HCT116 (cell line): ENCODE results near the gene PSAP. TPM values are rescaled to one million over a fixed set of nuclear protein-coding genes. Genes with fewer than 3 reads are reported as not detected.

ENCODE experiments used
- ATAC-seq: fragments of 200-7000 bp; cut with Tn5 transposase; 2 replicates; pipeline ENCODE4 v1.9.1; 2020; ENCODE audit warnings: mild to moderate bottlenecking, moderate library complexity
- BruUV-seq: library from RNA; stranded (reverse); fragments of 400-500 nt; replicated peaks from 2 replicates; lab custom pipeline; 2021; lab: Mats Ljungman, UMichigan
- CTCF ChIA-PET: fragments of 300-600 bp; sonication (Branson Sonifier 250); formaldehyde crosslinking; loops from one replicate; lab custom pipeline; 2021; ENCODE audit warnings: antibody characterized with exemption; lab: Charles Lee
- POLR2A ChIA-PET: fragments of 300-600, 350-600 bp; sonication (Branson Sonifier 250); formaldehyde crosslinking; loops from one replicate; lab custom pipeline; 2021; ENCODE audit warnings: antibody characterized with exemption; lab: Charles Lee
- RAD21 ChIA-PET, 2 experiments: fragments of 300-600 bp; sonication (Branson Sonifier 250); formaldehyde crosslinking; loops; one replicate each; lab custom pipeline; 2023; ENCODE audit warnings: low total read pairs in 2 of 2; ENCODE audit not compliant: uncharacterized antibody in 2 of 2, unreplicated experiment in 2 of 2, low non-redundant PET in 1 of 2; lab: Charles Lee
- DNase-seq: peaks from one replicate; pipeline ENCODE4 v3.0.0-alpha.2; 2010; ENCODE audit warnings: low read depth, low spot score
- H2AFZ ChIP-seq: fragments of 200-600 bp; shearing (Covaris generic), sonication (generic); 2 replicates; pipeline ENCODE4 v1.6.1; 2017; ENCODE audit warnings: low read depth, mixed run types, mixed read lengths, antibody characterized with exemption, low read length; ENCODE audit not compliant: poor library complexity, severe bottlenecking
- H3K27ac ChIP-seq: 2 replicates; pipeline ENCODE4 v1.5.1; 2012; ENCODE audit warnings: low read depth, low read length
- H3K27me3 ChIP-seq: fragments of 200-600 bp; sonication (generic); 2 replicates; pipeline ENCODE4 v1.6.1; 2016; ENCODE audit warnings: mixed run types, low read length, mixed read lengths; ENCODE audit not compliant: insufficient read depth
- H3K36me3 ChIP-seq, 2 experiments: fragments of 200-500 bp in 1 of 2; fragments of 200-600 bp in 1 of 2; sonication (Bioruptor generic) in 1 of 2; sonication (generic) in 1 of 2; 2 replicates each; pipeline versions ENCODE4 v1.5.1 to v1.6.1; 2014 to 2016; ENCODE audit warnings: low read length in 2 of 2, inconsistent platforms in 1 of 2, mixed read lengths in 1 of 2, mixed run types in 1 of 2; ENCODE audit not compliant: insufficient read depth in 2 of 2, control insufficient read depth in 1 of 2
- H3K4me1 ChIP-seq, 2 experiments: fragments of 200-600 bp in 1 of 2; sonication (generic) in 1 of 2; 2 replicates each; pipeline versions ENCODE4 v1.5.1 to v1.6.1; 2012 to 2017; ENCODE audit warnings: low read length in 2 of 2, inconsistent platforms in 1 of 2, mild to moderate bottlenecking in 1 of 2, mixed read lengths in 1 of 2, mixed run types in 1 of 2, moderate library complexity in 1 of 2; ENCODE audit not compliant: insufficient read depth in 2 of 2, control insufficient read depth in 1 of 2
- H3K4me2 ChIP-seq: fragments of 200-600 bp; sonication (generic); 2 replicates; pipeline ENCODE4 v1.6.1; 2017; ENCODE audit warnings: mixed run types, low read length, mixed read lengths
- H3K4me3 ChIP-seq, 2 experiments: fragments of 200-600 bp in 1 of 2; sonication (generic) in 1 of 2; replicated peaks in 1 of 2; 2 replicates each; pipeline ENCODE4 v1.5.1; 2011 to 2016; ENCODE audit warnings: low read length in 2 of 2, control low read depth in 1 of 2, low read depth in 1 of 2, mild to moderate bottlenecking in 1 of 2, mixed read lengths in 1 of 2, mixed run types in 1 of 2
- H3K79me2 ChIP-seq: fragments of 200-600 bp; sonication (generic); 2 replicates; pipeline ENCODE4 v1.6.1; 2017; ENCODE audit warnings: mild to moderate bottlenecking, mixed run types, low read length, moderate library complexity, mixed read lengths; ENCODE audit not compliant: insufficient read depth
- H3K9ac ChIP-seq: fragments of 200-600 bp; sonication (generic); 2 replicates; pipeline ENCODE4 v1.6.1; 2016; ENCODE audit warnings: low read length, mixed read lengths
- H3K9me2 ChIP-seq: fragments of 200-600 bp; sonication (generic), shearing (Covaris generic); 2 replicates; pipeline ENCODE4 v1.6.1; 2017; ENCODE audit warnings: mixed run types, mild to moderate bottlenecking, moderate library complexity; ENCODE audit not compliant: insufficient read depth
- H3K9me3 ChIP-seq, 2 experiments: fragments of 200-500 bp in 1 of 2; fragments of 200-600 bp in 1 of 2; sonication (Bioruptor generic) in 1 of 2; sonication (generic) in 1 of 2; 2 replicates each; pipeline ENCODE4 v1.6.1; 2014 to 2017; ENCODE audit warnings: low read length in 2 of 2, mixed read lengths in 2 of 2, inconsistent platforms in 1 of 2, low read depth in 1 of 2, mild to moderate bottlenecking in 1 of 2, mixed run types in 1 of 2, moderate library complexity in 1 of 2; ENCODE audit not compliant: control insufficient read depth in 1 of 2, insufficient read depth in 1 of 2
- H4K20me1 ChIP-seq: fragments of 200-600 bp; sonication (generic), shearing (Covaris generic); 2 replicates; pipeline ENCODE4 v1.6.1; 2017; ENCODE audit warnings: mixed run types, mild to moderate bottlenecking, moderate library complexity; ENCODE audit not compliant: insufficient read depth
- CBX3 ChIP-seq: IDR thresholded peaks from 2 replicates; pipeline ENCODE4 v1.6.1; 2012; ENCODE audit warnings: low read depth
- EGR1 ChIP-seq: IDR thresholded peaks from 2 replicates; pipeline ENCODE4 v1.6.1; 2012; ENCODE audit warnings: low read depth
- ELF1 ChIP-seq: IDR thresholded peaks from 2 replicates; pipeline ENCODE4 v1.6.1; 2012; ENCODE audit warnings: low read depth, borderline replicate concordance
- EZH2 ChIP-seq: fragments of 200-600 bp; sonication (generic); IDR thresholded peaks from 2 replicates; pipeline ENCODE4 v1.6.1; 2017; ENCODE audit warnings: antibody characterized with exemption, mixed run types
- EZH2phosphoT487 ChIP-seq: fragments of 200-600 bp; IDR thresholded peaks from 2 replicates; pipeline ENCODE4 v1.6.1; 2018; ENCODE audit warnings: antibody characterized with exemption, borderline replicate concordance
- JUND ChIP-seq: IDR thresholded peaks from 2 replicates; pipeline ENCODE4 v1.6.1; 2012
- MAX ChIP-seq: IDR thresholded peaks from 2 replicates; pipeline ENCODE4 v1.6.1; 2012
- POLR2A ChIP-seq: IDR thresholded peaks from 2 replicates; pipeline ENCODE4 v1.7.0; 2011; ENCODE audit warnings: borderline replicate concordance; ENCODE audit not compliant: insufficient read depth, insufficient read length; ENCODE audit errors: extremely low read depth
- SIN3A ChIP-seq: IDR thresholded peaks from 2 replicates; pipeline ENCODE4 v1.6.1; 2012; ENCODE audit warnings: low read depth
- TCF7L2 ChIP-seq: IDR thresholded peaks from 2 replicates; pipeline ENCODE4 v1.7.0; 2011; ENCODE audit warnings: borderline replicate concordance, inconsistent platforms; ENCODE audit not compliant: insufficient read depth, insufficient read length; ENCODE audit errors: extremely low read depth
- ZFX ChIP-seq: fragments of 450-650 bp; IDR thresholded peaks from 2 replicates; pipeline ENCODE4 v1.6.1; 2017
- intact Hi-C: fragments of 100-400 bp; cut with micrococcal nuclease; formaldehyde crosslinking; loops from 2 replicates; pipeline ENCODE4 v1.10.0; 2022
- total RNA-seq: library from RNA; stranded (reverse); gene quantifications from one replicate; pipeline ENCODE4 v1.2.1, GENCODE V29; 2021; ENCODE audit not compliant: unreplicated experiment
- TF ChIP-seq, protein P1 (sequence below): IDR thresholded peaks from 2 replicates; pipeline ENCODE4 v1.6.1; 2011; ENCODE audit warnings: mild to moderate bottlenecking, low read length, moderate library complexity; ENCODE audit not compliant: insufficient replicate concordance; ENCODE audit errors: extremely low read depth
- TF ChIP-seq, protein P2 (sequence below): IDR thresholded peaks from 2 replicates; pipeline ENCODE4 v1.6.1; 2012

PSAP gene
- total RNA-seq, 1 experiment from 2014 or later, result 444 TPM

GRCh38 chr10:71819441-71819861, 31.6 kb downstream of the PSAP start:
- intact Hi-C loops, result no loop called here
- Histone ChIP-seq H3K27me3 (no peaks in the 10 kb centered on the region), H4K20me1 (no peaks in the 10 kb centered on the region), H3K4me2 (no peak overlapping the region), H3K27ac (no peak overlapping the region), H3K79me2 (no peaks in the 10 kb centered on the region), H3K4me1 (no peaks in the 10 kb centered on the region), H3K4me3 (no peak overlapping the region), H3K36me3 (peaks cover 24 to 56% of the 10 kb centered on the region in 2 experiments), H3K9me3 (no peaks in the 10 kb centered on the region), H3K9ac (no peak overlapping the region), H3K9me2 (no peaks in the 10 kb centered on the region), H2AFZ (no peak overlapping the region)
- TF ChIP-seq MAX, result no peak
- no peak for TF ChIP-seq POLR2A
- TF ChIP-seq JUND, result no peak
- TF ChIP-seq, protein P1, sequence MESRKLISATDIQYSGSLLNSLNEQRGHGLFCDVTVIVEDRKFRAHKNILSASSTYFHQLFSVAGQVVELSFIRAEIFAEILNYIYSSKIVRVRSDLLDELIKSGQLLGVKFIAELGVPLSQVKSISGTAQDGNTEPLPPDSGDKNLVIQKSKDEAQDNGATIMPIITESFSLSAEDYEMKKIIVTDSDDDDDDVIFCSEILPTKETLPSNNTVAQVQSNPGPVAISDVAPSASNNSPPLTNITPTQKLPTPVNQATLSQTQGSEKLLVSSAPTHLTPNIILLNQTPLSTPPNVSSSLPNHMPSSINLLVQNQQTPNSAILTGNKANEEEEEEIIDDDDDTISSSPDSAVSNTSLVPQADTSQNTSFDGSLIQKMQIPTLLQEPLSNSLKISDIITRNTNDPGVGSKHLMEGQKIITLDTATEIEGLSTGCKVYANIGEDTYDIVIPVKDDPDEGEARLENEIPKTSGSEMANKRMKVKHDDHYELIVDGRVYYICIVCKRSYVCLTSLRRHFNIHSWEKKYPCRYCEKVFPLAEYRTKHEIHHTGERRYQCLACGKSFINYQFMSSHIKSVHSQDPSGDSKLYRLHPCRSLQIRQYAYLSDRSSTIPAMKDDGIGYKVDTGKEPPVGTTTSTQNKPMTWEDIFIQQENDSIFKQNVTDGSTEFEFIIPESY, result no peak
- TF ChIP-seq CBX3, result no peak
- TF ChIP-seq TCF7L2, result no peak
- TF ChIP-seq EGR1, result no peak
- no peak for TF ChIP-seq SIN3A
- TF ChIP-seq, protein P2, sequence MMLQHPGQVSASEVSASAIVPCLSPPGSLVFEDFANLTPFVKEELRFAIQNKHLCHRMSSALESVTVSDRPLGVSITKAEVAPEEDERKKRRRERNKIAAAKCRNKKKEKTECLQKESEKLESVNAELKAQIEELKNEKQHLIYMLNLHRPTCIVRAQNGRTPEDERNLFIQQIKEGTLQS, result no peak
- TF ChIP-seq ZFX, result no peak
- no peak for TF ChIP-seq EZH2phosphoT487
- TF ChIP-seq ELF1, result no peak
- TF ChIP-seq EZH2, result no peak
- CTCF ChIA-PET, result interaction anchor here (1.1 kb wide), 1 partner anchor 77 kb away, joined by 4 read pairs; no protein-coding TSS in a partner anchor
- no TSS peak for BruUV-seq
- ATAC-seq (no peak), DNase-seq (no peak)
- POLR2A ChIA-PET, result no interaction called here
- RAD21 ChIA-PET, result no interaction called here
